ENCODE measurements around the gene HOXA9.

HOXA9 gene

GRCh38 chr7:27194002-27194352, 28.6 kb upstream of the HOXA9 start:
- H3K27ac ChIP-seq = peak overlapping the region; percentile 98
- no peak for TF ChIP-seq CTCF (conservative IDR thresholded peaks at IDR 0.05)

- no peak for TF ChIP-seq CTCF (conservative IDR thresholded peaks at IDR 0.05)
- peak overlapping the region; percentile 98 for H3K27ac ChIP-seq
Observed at GRCh38 chr7:27193335-27194001, 28.1 kb upstream of the HOXA9 start.

GRCh38 chr7:27192546-27193334, 27.4 kb upstream of the HOXA9 start:
- TF ChIP-seq CTCF (conservative IDR thresholded peaks at IDR 0.05) = no peak
- H3K27ac ChIP-seq = peak overlapping the region; percentile 98

- peak overlapping the region; percentile 98 for H3K27ac ChIP-seq
- no peak for TF ChIP-seq CTCF (conservative IDR thresholded peaks at IDR 0.05)
Observed at GRCh38 chr7:27191833-27192545, 26.7 kb upstream of the HOXA9 start.

- TF ChIP-seq CTCF (conservative IDR thresholded peaks at IDR 0.05) = no peak
- peak overlapping the region; percentile 98 for H3K27ac ChIP-seq
Observed at GRCh38 chr7:27191161-27191731, 25.9 kb upstream of the HOXA9 start.

- no peak for TF ChIP-seq CTCF (conservative IDR thresholded peaks at IDR 0.05)
- peak overlapping the region; percentile 98 for H3K27ac ChIP-seq
Observed at GRCh38 chr7:27189997-27190748, 24.8 kb upstream of the HOXA9 start.
